NCI-H345 treated with DMSO at 0.1 percent for 48 hours (cell line): ENCODE measurements around the gene RAPSN.

Experiments used
- DNase-seq: peaks from one replicate; lab custom pipeline; 2025; ENCODE audit not compliant: unreplicated experiment; lab: John Stamatoyannopoulos, UW

Gene RAPSN

DNA sequence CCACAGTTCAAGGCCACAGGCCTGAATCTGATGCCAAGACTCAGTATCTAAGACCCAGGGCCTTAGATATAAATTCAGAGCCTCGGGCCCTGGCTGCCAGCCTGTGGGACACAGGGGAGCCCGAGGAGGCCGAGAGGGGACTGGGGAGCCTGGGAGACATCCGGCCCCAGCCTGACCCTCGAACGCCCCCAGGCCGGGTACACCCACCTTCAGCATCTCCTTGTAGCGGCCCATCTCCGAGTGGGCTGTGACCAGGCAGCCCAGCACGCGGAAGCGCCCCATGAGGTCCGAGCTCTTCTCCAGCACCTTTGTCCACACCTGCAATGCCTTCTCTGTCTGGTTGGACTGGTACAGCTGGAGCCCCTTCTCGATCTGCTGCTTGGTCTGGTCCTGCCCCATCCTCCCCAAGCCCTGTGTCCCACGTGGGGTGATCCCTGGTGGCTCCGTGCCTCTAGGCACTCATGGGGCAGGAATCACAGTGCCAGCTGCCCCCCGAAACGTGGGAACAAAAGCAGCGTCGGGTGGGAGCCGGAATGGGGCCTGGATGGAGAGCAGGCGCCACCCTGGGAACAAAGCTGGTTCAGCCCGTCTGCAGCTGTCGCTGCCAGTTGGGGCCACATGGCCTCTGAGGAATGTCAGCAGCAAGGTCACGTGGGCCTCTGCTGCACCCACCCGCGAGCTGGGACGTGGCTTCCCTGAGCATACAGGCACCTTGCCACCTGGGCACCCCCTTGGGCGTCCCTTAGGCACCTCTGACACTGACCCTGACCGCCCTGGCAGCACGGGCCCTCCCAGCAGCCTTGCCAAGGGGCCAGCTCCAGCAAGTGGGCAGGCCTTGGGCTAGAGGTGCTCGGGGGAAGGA, at the start of gene RAPSN:
TSS of gene RAPSN (minus strand) at position 571 of the 862 bp plus-strand sequence. CDS start at position 399, 172 bp downstream.
- no peak for DNase-seq

DNA sequence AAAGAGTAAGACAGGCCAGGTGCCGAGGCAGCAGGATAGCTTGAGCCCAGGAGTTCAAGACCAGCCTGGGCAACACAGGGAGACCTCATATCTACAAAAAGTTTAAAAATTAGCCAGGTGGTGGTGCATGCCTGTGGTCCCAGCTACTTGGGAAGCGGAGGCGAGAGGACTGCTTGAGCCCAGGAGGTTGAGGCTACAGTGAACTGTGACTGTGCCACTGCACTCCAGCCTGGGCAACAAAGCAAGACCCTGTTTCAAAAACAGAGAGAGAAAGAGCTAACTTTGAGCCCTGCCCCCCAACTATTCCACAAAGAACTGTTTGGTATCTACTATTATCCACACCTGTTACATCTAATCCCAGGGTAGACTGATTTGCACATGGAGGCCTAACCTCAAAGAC, 49.2 kb upstream of the RAPSN start:
- no peak for DNase-seq

DNA sequence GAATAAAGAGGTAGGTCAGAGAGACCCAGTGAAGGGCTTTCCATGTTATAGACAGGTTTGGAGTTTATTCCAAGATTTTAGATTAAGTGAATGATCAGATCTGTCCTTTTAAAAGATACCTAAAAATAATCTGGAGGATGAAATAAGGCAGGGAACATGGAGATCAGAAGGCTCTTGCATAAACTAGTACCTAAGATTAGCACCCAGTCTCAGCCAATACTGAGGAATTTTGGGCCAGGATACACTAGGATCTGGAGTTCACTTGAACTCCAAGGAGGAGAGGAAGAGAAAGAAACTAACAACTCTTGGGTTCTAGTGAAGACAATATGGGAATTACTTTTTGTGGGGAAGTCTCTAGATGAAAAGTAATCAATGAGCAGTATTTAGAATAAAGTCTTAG, 47.9 kb upstream of the RAPSN start:
- DNase-seq: no peak

DNA sequence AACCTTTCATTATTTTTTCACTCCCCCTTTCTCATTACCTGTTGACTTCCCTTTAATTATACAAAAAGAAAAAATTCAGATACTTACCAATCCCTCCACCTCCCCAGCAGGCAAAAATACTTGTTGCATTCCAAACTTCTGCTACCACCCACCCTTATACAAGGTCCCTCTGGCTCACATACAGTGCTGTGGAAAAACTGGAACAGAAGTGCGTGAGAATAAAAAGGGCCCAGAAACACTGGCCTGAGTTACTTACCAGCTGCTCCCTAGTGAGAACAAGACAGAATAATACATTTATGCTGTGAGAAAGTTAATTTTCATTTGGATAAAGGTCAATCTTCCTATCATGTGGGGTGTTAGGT, 46.9 kb upstream of the RAPSN start:
- DNase-seq: no peak

DNA sequence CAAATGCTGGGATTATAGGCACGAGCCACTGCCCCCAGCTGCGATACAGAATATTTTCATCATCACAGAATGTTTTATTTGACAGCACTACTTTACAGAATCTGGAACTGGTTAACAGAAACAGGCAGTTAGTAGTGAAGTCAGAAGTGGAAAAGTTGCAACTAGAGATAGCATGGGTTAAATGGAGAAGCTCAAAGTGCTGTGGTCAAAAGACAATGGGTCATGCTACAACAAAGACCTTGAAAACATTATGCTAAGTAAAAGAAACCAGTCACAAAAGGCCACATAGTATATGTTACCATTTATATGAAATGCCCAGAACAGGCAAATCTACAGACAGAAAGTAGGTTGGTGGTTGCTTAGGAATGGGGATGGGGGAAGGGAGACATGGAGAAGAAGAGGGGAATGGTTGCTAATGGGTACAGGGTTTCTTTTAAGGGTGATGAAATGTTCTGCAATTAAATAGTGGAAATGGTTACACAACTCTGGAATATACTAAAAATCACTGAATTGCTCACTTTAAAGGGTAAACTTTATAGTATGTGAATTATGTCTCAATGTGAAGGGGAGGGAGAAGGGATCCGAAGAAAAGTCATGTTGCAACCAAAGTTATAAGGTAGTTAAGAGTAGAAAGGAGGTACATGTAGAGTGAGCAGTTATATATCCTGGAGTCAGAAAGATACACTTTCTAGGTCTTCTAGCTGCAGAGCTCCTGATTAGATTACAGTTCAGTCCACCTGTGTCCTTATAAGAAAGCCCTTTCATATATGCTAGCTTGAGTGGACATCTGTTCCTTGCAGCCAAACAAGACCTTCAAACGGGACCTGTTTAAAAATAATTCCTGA, 46.3 kb upstream of the RAPSN start:
- DNase-seq: no peak

DNA sequence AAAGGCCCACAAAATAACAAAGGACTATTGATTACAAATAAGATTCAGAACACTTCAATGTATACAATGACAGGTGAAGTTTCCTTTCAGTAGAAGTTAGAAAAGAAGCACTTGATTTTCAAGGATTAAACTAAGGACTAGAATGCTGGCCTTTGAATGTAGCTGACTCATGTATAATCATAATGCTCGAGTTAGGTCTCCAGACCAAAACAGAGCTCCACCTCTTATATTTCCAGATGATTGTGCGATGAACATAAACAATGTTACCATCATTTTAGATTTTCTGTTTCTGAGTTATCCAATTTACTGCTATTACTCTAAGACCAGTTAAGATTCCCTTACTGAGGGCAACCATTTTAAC, 40.4 kb upstream of the RAPSN start:
- no peak for DNase-seq

DNA sequence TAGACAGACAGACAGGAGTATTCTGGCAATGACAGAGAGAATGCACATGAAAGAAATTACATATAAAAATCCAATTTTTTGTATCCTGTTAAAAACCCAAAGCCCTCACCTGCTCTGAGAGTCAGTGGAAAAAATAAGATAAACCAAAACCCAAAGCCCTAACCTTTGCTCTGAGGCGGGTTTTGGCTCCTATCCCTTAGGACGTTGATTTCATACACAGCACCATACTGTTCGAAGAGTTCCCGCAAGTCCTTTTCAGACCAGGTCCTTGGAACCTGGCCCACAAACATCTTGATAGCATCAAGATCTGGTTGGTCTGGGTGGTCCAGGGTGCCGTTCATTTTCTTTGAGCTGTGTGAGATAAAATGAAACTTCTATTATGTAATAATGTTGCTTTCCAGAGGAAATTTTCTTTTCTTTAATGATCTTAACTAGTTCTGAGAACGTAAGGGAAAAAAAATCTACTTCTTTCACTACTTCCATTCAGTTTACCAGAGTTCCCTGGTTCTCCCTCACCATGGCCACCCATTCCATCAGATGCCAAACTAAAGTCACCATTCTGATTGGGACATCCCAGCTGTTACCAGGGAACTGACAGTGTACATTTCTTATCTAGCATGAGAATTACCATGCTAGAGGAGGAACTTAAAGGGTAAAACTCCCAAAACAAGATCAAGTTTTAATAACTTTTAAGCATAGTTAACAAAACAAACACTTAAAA, 39.9 kb upstream of the RAPSN start:
- DNase-seq: no peak

DNA sequence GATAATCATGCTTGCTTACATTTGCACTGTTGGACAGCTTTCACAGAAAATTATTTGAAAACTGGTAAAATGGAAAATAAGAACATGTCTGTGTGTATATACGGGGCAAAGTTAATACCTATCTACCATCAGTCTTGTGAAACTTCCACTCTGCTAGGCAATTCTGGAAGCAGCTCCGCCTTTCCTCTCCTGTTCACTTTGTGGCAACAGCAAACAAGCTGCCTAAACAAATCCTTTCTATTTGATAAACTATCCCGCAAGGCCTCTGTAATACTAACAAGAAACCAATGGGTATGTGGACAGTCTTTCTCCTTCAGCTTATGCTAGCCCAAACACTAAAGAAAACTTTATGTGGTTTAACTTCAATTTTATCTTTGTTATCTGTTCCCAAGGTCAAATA, 39.2 kb upstream of the RAPSN start:
- DNase-seq: no peak

DNA sequence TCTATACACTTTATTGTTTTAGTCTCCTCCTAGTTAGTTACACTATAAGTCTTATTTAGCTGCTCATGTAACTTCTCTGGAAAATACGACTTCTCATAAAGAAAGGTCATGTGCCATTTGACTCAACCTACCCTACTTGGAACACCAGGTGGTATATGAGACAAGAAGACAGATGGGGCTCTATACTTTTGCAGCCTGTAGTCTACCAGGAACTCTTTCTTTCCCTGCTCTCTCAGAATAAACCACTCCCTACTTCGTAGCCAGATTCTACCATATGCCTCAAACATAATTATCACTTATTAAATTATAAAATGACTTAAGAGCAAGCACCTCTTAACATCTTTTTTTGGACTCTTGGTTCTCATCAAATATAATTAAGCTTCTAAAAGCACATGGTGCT, 38.5 kb upstream of the RAPSN start:
- no peak for DNase-seq

DNA sequence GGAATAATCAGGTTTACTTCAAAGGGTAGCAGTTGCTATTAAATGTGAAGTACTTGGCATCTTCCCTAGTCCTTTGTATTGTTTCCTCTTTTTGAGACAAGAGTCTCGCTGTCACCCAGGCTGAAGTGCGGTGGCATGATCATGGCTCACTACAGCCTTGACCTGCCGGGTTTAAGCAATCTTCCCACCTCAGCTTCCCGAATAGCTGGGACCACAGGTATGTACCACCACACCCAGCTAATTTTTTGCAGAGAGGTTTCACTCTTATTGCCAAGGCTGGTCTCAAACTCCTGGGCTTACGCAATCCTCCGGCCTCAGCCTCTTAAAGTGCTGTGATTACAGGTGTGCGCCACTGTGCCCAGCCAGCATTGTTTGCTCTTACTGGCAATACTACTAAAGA, 36.2 kb upstream of the RAPSN start:
- DNase-seq: no peak

DNA sequence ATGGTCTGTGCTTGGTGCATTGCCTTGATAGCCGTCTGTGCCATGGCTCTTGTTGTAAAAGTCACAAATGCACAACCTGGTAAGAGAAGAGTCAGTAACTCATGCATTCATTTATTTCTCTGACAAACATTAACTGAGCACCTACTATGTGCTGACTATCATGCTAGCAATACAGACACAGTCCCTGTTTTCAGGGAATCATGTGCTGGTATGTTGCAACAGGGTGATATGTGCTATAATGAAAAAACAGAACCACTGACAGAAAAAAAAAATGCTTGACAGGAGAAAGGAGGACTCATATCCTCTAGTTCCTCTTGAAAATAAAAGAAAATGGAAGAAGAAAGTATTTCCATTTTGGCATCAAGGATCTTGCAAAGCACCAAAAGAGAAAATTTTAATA, 34.5 kb upstream of the RAPSN start:
- DNase-seq: no peak

DNA sequence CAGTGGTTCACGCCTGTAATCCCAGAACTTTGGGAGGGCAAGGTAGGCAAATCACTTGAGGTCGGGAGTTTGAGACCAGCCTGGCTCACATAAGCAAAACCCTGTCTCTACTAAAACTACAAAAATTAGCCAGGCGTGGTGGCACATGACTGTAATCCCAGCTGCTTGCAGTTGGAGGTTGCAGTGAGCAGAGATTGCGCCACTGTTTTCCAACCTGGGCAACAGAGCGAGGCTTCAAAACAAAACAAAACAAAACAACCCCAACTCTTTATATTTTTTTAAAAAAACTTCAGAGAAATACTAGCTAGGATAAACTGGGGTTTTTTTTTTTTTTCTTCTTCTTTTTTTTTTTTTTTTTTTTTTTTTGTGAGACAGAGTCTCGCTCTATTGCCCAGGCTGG, 31.8 kb upstream of the RAPSN start:
- DNase-seq: no peak

DNA sequence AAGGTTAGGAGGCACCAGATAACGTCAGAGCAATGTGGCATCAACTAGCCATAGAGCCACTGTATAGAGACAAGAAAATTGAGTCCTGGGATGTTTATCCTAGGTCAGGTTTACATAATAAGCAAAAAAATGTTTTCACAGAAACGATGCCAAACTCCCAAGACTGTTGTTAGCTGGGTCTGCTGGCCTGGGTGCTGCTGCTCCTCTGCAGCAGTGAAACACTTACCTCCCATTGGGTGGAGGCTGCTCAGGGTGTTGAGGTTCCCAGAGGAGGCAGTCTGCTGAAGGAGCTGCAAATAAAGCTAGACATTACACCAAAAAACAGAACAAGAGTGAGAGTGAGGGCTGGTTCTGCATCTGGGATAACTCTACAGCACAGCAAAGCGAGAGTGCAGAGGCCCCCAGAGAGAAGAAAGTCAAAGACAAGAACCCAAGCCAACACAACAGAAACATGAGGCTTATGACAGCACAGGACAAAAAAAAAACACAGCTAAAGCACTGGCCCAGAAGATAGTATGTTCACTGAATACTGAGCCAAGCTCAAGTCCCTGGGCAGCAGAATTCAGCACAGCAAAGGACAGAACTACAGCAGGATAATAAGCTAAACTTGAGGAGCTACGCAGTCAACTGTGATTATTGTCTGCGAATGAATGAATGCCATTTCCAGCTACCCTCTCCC, 29.9 kb upstream of the RAPSN start:
- no peak for DNase-seq

DNA sequence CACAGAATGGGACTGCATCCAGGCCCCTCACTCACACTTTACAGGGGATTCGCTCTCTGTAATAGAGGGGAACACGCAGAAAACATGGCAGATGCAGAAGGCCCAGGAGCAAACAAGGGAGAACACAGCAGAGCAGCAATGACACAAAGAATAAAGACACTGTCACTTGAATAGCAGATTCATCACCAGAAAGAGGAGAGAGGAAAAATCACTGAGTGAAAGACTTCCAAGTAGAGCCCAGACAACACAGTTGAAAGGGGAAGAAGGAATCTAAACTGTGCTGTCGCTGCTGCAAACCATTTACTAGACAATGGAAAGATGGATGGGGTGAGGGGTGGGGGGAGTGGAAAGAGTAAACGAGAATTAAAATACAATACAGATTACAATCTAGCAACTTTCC, 28.8 kb upstream of the RAPSN start:
- DNase-seq: no peak

DNA sequence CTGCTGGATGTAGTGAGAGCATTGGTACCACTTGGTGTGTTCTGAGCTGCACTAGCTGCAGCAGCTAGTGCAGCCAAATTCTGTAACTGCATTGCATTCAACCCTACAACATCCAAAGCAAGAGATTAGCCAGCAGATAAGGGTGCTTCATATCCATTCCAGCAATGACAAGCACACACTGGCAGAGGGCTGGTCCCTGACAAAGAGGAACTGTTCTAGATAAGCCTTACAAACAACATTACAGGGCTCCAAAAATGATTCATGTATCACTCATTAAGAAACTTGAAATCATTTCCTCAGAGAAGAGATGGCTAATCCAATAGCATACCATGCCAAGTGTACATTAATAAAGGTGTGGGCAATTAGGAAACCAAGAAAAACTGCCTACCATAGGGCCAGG, 28.4 kb upstream of the RAPSN start:
- no peak for DNase-seq

DNA sequence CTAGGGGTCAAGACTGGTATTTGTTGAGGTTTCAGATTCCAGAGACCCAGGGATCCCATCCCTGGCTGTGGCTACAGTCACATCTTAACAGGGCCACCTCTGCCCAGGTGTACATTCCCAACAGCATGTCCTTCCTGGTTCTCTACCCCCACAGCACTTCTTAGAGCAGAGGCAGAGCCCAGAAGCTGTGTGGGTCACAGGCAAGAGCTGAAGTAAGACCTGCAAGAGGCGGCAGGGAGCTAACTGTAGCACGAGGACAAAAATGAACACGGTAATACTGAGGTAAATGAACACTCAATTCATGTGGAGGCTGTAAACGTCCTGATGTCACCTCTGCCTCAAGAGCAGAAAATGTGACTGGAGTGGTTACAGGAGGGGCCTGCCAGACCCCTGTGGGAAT, 21.7 kb upstream of the RAPSN start:
- no peak for DNase-seq

DNA sequence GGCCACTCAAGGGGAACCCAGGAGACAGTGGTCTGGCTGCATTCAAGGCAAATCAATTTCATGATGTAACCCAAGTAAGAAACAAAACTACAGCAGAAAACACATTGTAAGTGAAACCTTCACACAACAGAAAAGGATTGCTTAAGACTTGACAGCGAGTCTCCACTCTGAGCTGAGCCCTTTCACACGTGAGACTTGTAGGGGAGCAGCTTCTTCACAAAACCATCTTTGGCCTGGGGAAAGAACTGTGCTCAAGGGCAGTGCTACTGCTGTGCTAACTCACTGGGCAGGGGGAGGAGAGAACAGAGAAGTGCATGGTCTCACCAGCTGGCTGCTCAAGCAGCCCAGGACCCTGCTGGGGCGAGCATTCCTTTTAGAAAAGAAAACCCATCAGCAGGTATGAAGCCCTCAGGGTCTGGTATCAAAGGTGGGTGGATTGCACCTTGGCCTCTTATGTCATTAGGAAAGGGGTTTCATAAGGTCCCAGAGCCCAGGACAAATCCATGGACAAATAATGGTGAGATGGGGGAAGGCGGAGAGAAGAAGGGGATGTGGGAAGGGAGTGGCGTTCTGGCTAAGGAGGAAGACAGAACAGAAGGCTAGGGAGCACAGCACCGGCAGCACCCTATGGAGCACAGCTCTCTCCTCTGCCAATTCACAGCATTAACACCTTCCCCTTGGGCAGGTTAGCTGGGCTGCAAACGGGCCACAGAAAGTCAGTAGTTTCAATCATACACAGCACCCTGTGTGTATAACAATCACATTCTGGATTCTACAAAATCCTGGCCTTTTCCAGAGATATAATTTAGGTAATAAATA, 20.6 kb upstream of the RAPSN start:
- no peak for DNase-seq

DNA sequence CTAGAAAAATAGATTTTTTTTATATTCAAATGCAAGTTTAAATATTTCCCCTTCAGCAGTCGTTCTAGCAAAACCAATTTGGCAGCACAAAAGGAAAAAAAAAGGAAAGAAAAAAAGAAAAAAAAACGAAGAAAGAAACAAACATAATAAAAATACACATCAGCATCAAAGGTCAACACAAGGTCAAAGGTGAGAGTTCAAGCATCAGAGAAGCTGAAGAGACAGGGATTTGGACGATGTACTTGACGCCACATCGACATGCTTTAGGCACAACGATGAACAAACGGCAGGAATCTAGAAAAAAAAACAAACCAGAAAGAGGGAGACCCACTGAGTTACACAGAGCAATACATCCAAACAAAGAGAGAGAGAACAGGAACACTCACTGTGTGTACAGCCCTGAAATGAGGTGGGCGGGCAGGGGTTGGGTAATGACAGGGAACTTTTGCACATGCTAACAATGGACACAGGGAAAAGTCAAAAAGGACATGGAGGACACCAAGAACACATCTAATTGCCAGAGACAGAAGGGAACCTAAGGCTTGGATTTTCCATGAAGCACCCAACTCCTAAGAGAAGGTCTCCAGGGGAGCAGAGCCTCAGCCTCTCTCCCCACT, 19.8 kb upstream of the RAPSN start:
- peak; percentile 36 for DNase-seq

DNA sequence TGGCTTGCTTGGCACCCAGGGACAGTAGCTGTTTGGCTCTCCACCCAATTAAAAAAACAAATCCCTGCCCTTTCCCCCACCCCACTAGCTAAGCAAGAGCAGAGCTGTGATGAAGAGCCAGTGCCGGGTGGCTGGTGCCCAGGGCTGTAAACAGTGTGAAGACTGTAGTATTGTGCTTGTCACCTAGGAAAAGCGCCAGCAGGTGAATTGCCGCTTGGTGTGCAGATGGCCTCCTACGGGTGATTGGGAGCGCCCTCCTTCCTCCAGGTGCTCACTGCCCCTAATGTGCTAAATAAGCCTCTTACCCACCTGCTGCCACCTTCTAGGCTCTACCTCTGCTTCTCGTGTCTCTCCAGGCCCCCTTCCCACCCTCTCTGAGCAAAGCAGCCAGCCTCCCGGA, 18.4 kb upstream of the RAPSN start:
- peak; percentile 86 for DNase-seq

DNA sequence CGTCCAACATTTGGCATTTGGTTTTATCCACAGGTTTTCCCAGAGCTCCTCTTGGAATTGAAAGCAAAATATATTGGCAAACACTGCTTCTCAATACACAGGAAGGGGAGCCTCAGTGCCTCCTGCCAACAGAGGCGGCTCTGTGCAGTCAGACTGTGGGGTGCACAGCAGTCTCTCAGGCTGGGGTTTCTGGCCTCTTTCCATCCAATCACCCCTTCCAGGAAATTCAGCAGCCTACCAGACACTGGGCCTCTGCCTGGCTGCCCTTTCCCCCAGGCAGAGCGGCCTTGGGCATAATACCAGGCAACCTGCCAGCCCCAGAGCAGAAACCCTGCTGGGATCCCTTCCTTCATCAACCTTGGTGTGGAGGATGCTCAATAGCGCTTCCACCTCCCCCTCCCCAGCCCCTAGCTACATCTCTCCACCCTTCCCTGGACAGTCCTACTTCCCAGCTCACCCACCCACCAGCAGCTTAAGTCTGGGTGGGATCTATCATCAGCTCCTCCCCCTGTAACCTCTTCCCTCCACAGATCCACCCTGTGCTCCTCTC, 17.8 kb upstream of the RAPSN start:
- peak; percentile 72 for DNase-seq
